Inflammatory macrophage treated with lipopolysaccharide for 4 hours (primary cell): ENCODE measurements around the gene CAMSAP1.

Source experiments
- DNase-seq: peaks from one replicate; pipeline ENCODE4 v3.0.0-alpha.2; 2020

The CAMSAP1 gene

DNA sequence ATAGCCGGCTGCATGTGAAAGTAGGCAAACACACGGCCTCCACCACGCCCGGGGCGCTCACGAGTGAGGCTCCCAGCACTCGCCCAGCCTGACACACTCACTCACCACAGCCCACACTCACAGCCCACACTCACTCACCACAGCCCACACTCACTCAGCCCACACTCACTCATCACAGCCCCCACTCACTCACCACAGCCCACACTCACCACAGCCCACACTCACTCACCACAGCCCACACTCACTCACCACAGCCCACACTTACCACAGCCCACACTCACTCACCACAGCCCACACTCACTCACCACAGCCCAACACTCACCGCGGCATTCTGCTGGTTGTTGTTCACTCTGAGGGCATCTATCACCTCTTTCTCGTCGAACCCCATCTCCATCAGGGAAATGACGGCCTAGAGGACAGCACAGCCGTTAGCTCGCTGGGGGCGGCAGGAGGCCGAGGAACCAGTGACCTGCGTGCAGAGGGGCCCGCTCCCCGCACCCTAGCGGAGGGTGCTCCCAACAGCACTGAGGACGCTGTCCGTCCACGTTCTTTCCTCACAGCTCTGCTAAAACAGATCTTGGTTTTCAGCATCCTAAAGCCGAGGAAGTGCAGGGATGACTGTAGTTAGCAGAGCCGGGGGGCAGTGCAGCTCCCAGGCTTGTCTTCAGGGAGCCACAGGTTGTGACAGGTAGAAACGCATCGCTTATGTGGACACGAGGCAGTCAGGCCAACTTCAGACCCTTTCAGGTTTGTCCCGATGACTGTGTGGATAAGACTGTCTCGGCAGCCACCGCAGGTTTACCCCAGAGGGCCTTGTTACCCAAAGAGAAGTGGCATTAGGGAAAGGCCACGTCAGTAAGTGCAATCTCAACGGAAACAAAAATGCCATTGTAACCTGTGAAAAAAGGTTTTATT is 32.3 kb upstream of the CAMSAP1 start:
- no peak for DNase-seq

DNA sequence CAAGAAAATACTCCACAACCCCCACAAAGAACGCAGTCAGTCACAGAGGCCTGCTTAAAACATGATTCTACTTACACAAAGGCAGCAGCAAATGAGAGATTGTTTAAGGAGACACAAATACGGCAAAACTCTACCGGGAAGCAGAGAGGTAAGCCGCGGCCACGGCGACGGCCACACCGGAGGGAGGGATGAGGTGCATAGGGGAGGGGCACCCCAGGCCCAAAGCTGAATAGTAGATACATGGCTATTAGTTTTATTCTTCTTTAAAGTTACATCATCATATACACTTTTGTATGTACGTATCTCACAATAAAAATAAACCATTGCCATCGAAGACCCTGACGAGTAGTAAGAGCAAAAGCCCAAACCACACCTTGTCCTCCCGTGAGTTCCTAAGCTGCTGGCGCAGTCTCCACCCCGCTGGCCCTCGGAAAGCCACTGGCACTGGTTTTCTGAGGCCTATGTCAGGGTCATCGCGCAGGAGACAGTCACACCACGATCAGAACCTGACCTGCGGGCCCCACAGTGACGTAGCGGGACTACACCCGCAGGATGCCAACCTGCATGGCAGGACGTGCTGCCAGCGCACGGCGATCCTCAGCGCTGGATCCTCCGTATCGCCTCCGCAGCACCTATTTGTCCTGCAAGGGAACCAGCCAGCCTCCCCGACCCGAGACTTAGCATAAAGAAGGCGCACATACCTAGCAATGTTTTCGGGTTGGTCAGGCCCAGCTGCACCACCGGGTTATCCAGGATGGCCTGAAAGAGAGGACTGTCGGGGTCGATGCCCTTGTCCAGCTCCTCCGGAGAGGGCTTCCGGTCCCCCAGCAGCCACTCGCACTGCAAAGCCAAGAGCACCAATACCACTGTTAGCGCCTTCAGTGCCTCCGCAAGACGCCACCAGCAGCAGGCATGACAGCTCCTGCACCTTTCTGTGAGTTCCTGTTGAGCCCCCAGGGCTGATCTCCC is 30.5 kb upstream of the CAMSAP1 start:
- DNase-seq: no peak

DNA sequence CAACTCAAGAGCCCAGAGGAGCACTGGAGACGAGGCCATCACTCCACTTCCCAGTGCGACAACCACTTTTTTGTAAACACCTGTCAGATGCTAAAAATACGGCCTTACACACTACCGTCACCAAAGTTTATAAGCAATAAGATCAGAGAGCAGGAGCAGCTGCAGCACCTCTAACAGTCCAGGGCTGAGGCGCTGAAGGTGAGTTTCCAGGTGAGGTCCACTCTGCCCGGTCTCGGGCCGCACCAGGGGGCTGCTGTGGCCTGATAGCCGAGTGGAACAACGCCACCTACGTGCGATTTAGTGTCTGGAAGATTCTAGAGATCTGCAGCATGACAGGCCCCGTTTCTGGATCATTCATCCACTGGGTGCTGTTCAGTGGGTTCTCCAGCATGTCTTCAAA is 25.8 kb upstream of the CAMSAP1 start:
- no peak for DNase-seq

DNA sequence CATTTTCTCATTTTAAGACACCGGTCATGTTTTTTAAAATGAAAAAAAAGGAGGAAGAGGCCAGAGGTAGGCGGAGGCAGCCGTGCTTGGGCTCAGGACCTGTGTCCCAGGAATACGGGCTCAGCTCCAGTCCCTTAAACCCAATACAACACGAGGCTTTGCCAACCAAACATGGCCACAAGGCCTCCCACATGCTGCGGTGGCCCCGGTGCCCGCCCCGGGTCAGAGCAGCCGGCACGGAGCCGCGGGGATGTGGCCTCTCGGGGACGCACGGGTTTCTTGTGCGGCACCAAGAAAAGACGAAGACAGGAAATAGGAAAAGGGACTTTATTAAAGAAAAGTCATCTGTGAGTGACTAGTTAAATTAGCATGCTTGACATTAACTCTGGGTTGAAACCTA is 25.3 kb upstream of the CAMSAP1 start:
- no peak for DNase-seq

DNA sequence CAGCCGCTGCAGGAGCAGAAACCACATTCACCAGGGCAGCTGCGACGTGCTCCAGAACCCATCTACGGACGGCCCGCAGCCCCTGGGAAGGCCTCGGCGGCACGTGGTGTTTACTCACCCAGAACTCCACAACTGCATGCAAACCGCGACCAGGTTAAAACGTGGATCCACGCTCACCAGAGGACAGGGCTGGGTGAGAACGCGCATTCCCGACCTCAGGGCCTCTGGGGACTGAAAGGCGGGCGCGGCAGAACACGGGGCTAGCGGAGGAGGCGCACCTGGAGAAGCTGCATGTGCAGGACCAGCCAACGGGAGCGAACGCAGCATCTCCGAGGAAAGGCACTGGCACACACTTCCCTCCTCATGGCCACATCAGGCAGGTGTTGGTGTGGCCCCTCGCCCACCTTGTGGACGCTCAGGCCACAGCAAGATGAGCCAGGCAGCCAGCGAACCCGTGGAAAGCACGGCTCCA is 24.0 kb upstream of the CAMSAP1 start:
- DNase-seq: no peak

DNA sequence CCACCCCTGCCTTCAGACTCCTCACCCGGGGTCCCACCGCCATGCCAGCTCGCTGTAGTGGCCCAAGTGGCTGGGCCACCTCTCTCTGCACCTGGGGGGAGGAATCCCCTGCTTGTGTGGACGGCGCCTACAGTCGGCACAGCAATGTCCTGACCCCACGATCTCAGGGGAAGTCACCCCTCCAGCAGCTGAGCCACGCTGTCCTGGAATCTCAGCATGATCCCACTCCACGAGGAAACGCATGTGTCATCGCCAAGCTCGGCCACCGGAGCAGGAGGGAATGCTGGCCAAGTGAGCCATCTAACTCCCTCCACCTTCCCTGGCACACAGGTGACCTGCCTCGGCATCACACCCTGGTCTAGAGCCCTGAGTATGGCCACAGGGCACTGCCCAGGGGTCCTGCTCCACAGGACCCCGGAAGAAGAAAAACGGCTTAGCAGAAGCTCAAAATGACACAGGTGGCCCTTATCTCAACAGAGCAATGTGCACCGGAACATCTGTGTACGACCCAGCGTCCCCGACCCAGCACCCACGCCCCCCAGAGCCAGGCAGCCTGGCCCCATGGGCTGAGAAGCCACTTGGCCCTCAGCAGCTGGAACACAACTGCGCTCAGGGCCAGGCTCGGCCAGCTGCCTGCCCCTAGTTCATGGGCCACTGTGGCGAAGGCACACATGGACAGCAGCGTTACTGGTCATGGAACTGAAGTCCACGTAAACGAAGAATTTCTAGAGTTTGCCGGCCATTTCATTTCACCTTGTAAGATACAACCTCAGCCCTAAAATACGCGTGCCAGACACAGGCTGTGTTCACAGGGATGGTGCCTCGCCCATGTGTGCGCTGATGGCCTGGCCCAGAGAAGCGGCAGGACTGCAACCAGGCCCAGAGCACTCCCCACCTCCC is 23.4 kb upstream of the CAMSAP1 start:
- DNase-seq: no peak

DNA sequence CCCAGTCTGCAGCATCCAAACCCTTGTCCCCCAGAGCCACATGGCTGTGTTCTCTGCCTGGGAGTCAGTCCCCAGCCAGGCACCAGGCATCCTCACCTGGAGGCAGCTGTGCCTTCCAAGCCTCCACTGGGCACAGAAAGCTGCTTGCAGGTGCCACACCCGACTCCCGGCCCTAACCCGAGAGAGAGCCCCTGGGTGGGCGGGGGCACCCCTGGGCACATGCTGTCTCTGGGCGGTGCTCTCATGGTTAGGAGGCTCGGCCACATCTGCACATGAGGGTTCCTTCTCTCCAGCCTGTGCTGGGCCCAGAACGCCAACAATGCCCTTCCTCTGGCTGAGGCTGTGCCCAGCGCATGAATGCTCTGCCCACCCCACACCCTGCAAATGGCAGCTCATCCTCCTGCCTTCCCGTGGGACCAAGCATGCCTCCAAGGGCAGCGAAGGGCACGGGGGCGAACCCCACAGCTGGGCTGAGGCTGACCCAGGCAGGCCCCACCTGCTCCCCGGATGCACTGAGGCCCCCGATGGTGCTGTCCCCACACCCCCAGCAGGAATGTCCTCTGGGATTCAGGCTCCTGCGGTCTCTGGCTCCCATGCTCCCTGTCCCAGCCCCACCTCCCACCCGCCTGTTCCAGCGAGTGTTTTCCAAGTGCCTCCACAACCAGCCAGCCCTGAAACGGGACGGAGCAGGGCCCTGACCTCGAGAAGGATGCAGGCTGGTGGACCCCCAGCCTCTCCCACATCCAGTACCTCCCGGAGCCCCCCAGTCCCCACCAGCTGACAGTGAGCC is 22.5 kb upstream of the CAMSAP1 start:
- DNase-seq: no peak

DNA sequence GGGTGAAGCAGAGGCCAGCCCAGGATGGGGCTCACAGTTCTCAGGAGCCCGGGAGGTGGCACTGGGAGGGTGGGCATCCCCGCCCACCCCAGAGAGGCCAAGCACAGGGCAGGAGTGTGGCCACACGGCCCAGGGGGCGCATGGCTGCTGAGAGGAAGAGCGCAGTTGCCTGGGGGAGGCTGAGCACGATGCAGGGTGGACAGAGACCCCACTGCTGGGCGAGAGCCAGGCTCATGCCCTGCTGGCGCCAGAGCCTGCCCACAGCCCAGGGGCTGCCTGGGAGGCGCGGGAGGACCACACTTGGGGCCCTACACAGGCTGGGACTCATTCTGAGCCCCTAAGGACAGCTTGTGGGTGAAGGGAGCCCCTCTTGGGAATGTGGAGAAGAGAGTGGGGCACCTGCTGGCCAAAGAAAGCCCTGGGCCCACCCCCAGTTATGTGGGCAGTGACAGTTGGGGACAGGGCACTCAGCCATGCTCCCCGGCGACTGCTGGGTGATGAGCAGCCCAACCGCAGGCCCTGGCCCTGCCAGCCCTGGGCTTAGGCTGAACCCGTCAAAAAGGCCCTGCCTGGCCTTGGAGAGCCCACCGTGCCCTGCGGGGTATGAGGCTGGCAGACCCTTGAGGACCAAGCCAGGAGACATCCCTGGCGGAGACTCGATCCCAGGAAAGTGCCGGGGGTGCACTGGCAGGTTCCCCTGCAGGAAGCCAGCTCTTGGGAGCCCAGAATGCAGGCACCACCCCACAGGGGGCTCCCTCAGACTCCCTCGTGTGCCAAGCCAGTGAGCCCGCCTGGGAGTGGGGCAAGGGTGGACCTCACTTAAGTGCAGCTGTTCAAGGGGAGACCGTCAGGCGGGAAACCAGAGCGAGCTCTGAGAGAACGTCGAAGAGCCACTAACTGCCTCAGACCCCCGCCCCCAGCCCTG is 21.6 kb upstream of the CAMSAP1 start:
- DNase-seq: no peak

DNA sequence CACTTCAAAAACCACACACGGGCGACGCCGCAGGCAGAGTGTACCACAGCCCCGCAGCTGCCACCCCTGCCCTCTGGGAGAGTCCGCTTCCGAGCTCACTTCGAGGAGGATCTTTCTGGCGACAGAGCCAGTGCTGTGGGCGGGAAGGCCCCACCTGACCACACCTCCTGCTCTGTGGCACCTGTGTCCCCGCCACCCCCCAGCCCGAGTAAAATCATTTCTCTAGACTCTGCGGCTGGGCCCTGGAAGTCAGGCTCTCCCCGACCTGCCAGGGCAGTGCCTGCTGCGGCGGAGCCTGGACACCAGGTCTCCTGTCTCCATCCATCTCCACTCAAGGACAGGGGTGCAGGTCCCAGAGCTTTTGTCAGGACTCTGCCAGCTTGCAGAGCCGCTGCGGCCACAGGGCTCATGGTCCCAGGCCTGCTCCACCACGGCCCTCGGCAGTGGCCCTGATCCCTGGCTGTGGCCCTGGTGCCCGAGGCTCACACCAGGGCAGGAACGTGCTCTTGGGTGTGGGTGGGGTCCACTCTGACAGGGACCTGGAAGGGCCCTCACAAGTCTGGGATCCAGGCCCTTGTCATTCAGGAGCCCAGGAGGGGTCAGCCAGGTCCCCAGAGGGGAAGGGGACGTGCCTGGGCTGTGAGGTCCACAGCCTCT is 20.9 kb upstream of the CAMSAP1 start:
- DNase-seq: no peak

DNA sequence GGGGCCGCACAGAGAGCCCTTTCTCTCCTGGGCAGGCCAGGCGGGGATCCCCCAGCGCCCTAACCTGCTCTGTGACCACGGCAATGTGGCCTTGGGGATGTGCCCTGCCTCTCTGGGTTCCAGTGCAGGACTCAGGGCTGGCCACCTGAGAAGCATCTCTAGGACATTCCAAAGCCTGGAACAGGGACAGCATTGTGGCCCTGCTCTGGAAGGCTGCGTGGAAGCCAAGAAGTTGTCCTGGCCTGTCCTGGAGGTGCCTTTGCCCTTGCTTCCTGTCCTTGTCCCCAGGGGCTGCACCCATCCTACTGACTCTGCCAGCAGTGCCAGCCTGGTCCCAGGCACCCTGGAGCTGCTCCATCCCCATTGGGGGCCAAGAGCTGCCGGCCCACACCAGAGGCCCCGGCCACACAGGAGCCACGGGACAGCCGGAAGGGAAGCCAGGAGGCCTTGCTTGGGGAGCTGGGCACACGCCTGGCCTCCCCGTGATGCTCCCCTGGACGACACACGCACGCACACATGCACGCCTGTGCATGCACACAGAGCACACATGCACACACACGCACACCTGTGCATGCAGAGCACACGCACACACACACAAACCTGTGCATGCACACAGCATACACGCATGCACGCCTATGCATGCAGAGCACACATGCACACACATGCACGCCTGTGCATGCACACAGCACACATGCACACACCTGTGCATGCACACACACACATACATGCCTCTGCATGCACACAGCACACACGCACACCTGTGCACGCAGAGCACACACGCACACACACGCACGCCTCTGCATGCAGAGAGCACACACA is 20.1 kb upstream of the CAMSAP1 start:
- no peak for DNase-seq

DNA sequence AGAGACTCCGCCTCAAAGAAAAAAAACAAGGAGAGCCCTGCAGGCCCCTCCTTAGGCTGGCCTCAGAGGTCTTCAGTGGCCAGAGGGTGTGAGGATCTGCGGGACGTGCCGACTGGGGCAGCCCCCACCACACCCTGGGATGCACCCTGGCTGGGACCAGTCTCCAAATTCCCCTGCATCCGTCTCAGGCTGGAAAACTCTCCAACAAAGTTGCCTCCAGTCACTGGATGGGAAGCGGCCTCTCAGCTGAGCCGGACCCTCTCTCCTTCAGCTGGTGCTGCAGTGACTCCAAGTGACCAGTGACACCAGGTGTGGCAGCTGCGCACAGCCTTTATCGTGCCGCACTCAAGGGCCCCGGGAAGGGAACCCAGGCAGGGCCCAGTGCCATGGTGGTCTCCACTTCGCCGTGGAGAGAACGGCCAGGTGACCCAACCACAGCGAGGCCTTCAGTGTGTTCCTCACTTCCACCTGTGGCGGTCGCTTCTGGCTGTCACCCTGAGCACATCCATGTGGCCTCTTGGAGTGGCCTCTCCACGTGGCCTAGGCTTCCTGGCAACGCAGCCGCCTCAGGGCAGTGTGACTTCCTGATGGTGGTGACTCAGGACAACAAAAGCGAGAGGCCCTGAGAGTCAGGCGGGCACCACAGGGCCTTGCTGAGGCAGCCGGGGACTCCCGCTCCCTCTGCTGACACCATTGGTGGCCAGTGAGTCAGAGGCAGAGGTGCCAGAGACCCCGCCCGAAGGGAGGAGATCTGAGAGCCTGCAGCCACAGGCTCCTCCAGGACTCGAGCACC is 19.3 kb upstream of the CAMSAP1 start:
- DNase-seq: peak; percentile 97

DNA sequence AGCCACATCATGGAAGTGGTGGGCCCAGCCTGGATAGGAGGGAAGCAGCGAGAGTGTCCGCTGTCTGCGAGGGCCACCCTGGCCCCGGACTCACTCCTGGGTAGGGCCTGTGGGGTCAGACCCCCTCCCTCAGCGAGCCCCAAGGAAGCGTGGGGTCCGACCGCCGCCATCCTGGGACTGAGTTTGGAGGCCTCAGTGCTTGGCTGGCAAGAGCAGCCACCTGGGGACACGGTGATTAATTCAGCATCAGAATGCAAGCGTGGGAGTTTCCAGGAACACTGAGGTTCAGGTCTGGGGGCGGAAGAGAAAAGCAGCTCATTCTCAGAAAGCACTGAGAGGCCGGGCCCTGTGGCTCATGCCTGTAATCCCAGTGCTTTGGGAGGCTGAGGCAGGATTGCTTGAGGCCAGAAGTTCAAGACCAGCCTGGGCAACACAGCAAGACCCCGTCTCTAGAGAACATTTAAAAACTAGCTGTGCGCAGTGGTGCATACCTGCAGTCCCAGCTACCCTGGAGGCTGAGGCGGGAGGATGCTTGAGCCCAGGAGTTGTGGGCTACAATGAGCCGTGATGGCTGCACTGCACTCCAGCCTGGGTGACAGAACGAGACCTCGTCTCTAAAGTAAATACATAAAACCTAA is 18.3 kb upstream of the CAMSAP1 start:
- no peak for DNase-seq

DNA sequence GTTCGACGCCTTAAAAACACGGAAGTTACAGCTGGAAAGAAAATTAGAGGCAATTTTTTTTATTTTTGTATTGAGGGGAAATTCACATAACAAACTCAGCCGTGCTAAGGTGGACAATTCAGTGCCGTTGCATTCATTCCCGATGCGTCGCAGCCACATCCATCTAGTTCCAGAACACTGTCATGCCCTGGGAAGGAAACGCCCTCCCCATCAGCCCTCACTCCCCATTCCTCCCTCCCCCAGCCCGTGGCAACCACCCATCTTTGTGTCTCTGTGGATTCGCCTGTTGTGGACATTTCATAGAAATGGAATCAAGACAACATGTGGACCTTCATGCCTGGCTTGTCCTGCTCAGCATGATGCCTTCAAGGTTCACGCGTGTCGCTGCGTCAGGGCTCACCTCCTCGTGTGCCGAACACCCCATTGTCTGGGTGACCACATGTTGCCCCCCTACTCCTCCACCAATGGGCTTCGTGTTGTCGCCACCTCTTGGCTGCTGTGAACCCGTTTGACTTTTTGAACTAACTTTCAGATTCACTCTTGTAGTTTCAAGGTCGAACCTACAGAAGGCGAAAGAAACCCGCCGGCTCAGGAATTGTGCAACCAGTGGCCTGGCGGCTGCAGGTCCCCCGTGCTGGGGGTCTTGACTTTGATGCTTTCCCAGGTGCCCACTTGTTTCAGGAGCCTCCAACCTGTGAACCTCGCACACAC is 17.4 kb upstream of the CAMSAP1 start:
- DNase-seq: no peak

DNA sequence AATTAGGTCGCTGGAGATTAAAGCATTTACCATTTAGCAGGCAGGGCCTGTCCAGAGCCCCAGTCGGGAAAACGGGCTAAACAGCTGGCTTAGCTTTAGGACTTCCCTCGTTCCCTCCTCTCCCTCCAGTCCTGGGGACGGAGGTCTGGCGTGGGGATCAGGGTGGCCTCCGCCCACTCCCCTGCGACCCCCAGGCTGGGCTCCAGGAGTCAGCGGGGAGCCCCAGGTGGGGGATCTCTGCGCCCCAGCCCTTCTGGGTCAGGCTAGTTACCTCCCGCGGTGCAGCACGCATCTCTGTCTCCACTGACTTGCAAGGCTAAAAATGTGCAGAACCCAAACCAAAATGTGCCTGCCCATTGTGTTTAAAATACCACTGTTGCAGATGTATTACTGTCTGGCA is 16.2 kb upstream of the CAMSAP1 start:
- no peak for DNase-seq

DNA sequence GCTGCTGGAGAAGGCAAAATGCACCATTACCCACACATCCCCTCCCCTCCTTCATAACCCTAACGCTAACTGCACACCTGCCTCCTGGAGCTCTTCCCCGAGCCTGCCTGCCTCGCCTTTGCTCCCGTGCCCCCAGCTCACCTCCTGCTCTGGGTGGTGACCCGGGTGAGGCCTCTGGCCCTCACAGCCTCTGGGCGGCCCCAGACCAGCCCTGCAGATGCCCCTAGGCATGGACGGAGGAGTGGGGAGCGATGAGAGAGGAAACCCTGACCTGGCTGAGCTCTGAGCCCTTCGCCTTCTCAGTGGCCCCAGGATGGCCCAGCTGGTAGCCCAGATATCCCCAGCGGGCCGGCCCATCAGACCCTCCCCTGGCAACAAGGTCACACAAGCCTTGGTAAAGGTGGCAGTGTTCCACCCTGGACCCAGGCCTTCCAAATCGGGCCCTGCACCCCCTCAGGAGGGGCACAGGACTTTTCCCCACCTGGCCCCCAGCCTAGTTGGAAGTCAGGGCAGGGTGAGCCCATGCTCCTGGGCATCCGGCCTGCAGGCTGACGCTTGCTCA is 14.5 kb upstream of the CAMSAP1 start:
- DNase-seq: no peak

DNA sequence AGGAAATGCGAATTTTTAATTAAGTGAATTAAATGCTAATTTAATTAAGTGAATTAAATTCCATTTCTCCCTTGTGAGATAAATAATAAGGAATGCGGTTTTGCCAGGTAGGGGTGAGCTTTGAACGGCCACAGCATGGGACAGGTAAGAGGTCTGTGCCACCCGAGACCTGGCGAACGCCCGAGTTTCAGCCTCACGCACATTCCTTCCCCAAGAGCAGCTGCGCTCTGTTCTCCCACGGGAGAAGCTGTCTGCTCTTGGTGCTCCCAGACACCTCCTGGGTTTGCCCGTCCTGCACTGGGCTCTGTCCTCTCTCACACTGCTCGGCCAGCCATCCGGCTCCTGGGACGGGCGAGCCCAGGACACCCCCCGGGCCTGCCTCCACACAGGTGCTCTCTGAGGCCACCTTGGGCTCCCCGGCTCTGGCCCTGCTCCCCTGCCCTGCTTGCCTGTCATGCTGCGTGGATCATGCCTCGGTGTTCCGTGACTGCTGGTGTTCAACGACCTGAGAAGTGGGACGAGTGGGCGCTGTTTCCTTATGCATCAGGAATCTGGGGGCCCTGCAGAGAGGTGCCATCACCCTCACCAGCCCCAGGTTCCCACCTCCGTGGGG is 13.7 kb upstream of the CAMSAP1 start:
- DNase-seq: no peak
